AG04450 (cell line): ENCODE data around the gene ST6GAL1. TPM values are rescaled to one million over a fixed set of nuclear protein-coding genes. Genes with fewer than 3 reads are reported as not detected.
"Not testable (repeated sequence)": the region's sequence is repeated elsewhere in the genome, so short reads cannot be mapped to it uniquely, and the experiment has no call there.

Source experiments
- CTCF ChIA-PET: fragments of 300-600, 350-600 bp; formaldehyde crosslinking; extraction: SDS; loops from one replicate; lab custom pipeline; 2022; ENCODE audit warnings: antibody characterized with exemption, inconsistent platforms; lab: Charles Lee
- POLR2A ChIA-PET: fragments of 350-600 bp; formaldehyde crosslinking; extraction: SDS; loops from one replicate; lab custom pipeline; 2021; ENCODE audit warnings: antibody characterized with exemption, inconsistent platforms; lab: Yijun Ruan, JAX
- DNase-seq: peaks from one replicate; pipeline ENCODE4 v3.0.0-alpha.2; 2011; ENCODE audit warnings: low read depth, low spot score
- H3K27ac ChIP-seq: one replicate; pipeline ENCODE4 v1.5.1; 2012; ENCODE audit warnings: low read depth, low read length, control low read depth
- H3K27me3 ChIP-seq: one replicate; pipeline ENCODE4 v1.6.0; 2012; ENCODE audit warnings: low read length; ENCODE audit not compliant: control insufficient read depth, insufficient read depth
- H3K4me3 ChIP-seq: 2 replicates; pipeline ENCODE4 v1.5.1; 2011; ENCODE audit warnings: mild to moderate bottlenecking, low read depth, low read length, control low read depth
- H3K9me3 ChIP-seq: 2 replicates; pipeline ENCODE4 v1.5.1; 2012; ENCODE audit warnings: low read length; ENCODE audit not compliant: control insufficient read depth, insufficient read depth
- CTCF ChIP-seq: IDR thresholded peaks from 2 replicates; pipeline ENCODE4 v1.5.1; 2011; ENCODE audit warnings: low read depth, low read length, control low read depth, inconsistent platforms
- polyA plus RNA-seq: library from polyadenylated mRNA; depleted of rRNA; stranded (reverse); fragments of >200 nt; gene quantifications from 2 replicates; pipeline ENCODE4 v1.2.3, GENCODE V29; 2011

The ST6GAL1 gene
- polyA plus RNA-seq, 1 experiment, result 11.8 TPM

GRCh38 chr3:186902713-186903112, 27.6 kb upstream of the ST6GAL1 start:
- DNase-seq, result no peak
- no peak for TF ChIP-seq CTCF
- H3K4me3 ChIP-seq, result no peak overlapping the region
- H3K27me3 ChIP-seq, result no peaks in the 10 kb centered on the region
- ChIA-PET CTCF (no interaction called here), POLR2A (no interaction called here)
- no peak overlapping the region for H3K27ac ChIP-seq
- no peaks in the 10 kb centered on the region; the same call in 1 of the 2 replicates for H3K9me3 ChIP-seq

DNA sequence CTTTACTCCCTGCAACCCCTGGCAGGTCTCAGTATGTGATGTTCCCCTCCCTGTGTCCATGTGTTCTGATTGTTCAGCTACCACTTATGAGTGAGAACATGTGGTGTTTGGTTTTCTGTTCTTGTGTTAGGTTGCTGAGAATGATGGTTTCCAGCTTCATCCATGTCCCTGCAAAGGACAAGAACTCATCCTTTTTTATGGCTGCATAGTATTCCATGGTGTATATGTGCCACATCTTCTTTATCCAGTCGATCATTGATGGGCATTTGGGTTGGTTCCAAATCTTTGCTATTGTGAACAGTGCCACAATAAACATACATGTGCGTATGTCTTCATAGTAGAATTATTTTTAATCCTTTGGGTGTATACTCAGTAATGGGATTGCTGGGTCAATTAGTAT, 26.6 kb upstream of the ST6GAL1 start:
- H3K27me3 ChIP-seq, POLR2A ChIA-PET, CTCF ChIA-PET, DNase-seq, H3K9me3 ChIP-seq, H3K27ac ChIP-seq, H3K4me3 ChIP-seq: not testable (repeated sequence)

- H3K27ac ChIP-seq, CTCF ChIA-PET, H3K27me3 ChIP-seq, H3K4me3 ChIP-seq, POLR2A ChIA-PET, DNase-seq, H3K9me3 ChIP-seq: not testable (repeated sequence)
Measured at GRCh38 chr3:186907075-186907474, 23.3 kb upstream of the ST6GAL1 start.

DNA sequence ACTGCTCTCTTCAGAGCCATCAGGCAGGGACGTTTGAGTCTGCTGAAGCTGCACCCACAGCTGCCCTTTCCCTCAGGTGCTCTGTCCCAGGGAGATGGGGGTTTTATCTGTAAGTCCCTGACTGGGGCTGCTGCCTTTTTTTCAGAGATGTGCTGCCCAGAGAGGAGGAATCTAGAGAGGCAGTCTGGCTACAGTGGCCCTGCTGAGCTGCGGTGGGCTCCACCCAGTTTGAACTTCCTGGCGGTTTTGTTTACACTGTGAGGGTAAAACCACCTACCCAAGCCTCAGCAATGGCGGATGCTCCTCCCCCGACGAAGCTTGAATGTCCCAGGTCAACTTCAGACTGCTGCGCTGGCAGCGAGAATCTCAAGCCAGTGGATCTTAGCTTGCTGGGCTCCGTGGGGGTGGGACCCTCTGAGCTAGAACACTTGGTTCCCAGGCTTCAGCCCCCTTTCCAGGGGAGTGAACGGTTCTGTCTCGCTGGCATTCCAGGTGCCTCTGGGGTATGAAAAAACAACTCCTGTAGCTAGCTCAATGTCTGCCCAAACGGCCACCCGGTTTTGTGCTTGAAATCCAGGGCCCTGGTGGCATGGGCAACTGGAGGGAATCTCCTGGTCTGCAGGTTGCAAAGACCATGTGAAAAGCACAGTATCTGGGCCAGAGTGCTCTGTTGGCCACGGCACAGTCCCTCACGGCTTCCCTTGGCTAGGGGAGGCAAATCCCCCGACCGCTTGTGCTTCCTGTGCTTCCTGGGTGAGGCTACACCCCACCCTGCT, 21.1 kb upstream of the ST6GAL1 start:
- CTCF ChIA-PET, result no interaction called here
- TF ChIP-seq CTCF, result no peak
- POLR2A ChIA-PET, result no interaction called here
- Histone ChIP-seq H3K4me3 (no peak overlapping the region), H3K27ac (no peak overlapping the region), H3K9me3 (no peaks in the 10 kb centered on the region), H3K27me3 (no peaks in the 10 kb centered on the region)
- no peak for DNase-seq

DNA sequence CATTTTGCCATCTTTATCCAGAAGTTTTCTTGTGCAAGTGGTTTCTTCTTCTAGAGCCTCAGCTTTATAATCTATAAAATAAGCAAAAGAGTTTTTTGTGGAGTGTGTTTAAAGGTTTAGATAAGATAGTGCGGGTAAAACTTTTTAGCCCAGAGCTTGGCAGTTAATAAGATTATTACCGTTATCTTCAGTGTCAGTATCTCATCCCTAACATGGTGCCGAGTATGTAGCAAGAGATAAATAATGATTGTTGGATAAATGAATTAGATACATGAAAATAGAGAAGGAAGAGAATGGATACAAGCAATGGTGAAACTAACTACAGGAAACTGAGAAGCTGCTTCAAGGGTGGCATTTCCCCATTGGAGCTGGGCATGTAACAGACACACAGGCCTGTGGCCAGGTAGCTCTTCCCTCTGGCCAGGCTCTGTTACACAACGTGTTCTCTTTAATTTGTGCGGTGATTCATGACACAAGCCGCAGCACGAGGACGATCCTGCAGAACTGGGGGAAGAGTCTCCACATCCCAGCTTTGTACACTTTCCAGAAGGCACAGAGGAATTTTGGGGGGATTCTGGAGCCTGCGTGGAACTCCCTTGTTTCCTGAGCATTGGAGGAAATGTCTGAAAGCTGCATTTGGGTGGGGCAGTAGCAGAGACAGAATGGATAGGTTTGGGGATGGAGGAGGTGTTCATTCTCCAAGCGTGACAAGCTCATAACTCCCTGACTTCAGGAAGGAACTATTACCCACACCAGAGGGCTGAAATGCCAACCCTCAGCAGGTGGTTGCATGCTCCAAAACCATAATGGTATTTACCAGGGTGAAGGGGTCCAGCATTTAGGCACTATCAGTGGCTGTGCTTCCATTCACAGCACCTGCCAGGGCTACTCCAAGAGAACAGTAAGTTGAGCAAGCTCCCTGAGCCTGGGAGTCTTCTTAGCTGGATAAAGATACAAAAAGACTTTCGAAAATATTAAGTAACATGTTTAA, 14.2 kb upstream of the ST6GAL1 start:
- Histone ChIP-seq H3K27me3 (peaks cover 17% of the 10 kb centered on the region), H3K9me3 (no peaks in the 10 kb centered on the region), H3K27ac (no peak overlapping the region), H3K4me3 (no peak overlapping the region)
- no peak for DNase-seq
- ChIA-PET CTCF (interaction anchor here (0.9 kb wide), 1 partner anchor 67 kb away, joined by 3 read pairs; no protein-coding TSS in a partner anchor), POLR2A (no interaction called here)
- no peak for TF ChIP-seq CTCF
